ENCODE measurements around the gene GRXCR2.

The GRXCR2 gene, protein sequence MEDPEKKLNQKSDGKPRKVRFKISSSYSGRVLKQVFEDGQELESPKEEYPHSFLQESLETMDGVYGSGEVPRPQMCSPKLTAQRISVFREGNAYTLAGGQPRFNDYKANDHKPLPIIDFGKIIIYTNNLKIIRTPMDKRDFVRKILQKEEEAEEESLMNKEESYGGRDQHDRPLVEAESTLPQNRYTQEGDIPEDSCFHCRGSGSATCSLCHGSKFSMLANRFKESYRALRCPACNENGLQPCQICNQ

DNA sequence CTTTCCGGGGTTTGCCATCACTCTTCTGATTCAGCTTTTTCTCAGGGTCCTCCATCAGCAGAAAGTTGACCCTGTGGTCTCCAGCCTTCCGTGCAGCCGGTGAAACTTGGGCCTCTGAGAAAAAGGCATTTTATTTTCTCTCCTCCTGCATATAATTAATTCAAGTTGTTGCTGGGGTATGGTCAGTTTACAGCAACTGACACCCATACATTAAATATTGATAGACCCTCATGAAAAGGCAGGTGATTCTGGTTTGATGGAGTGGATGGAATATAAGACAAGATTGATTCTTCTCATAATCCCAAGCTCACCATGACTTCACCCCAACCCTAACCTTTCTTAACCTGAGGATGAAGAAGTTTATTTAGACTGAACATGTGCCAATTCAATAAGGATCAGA lies at the start of gene GRXCR2:
Gene GRXCR2, minus strand, starts transcription at position 101 of the 400 bp plus-strand sequence. Its CDS starts 46 bp downstream, at position 55.
- no peaks in the 10 kb centered on the region for H3K4me1 ChIP-seq (ENCODE audit: control insufficient read depth, low read depth, low read length)

GRCh38 chr5:145922059-145922458 lies 49.2 kb upstream of the GRXCR2 start:
- no peak overlapping the region for H3K27ac ChIP-seq (ENCODE audit: low read length)
- H3K9ac ChIP-seq (ENCODE audit: low read length) = no peak overlapping the region
- H3K4me3 ChIP-seq (ENCODE audit: low read length) = no peak overlapping the region
- no peaks in the 10 kb centered on the region for H3K36me3 ChIP-seq (ENCODE audit: control insufficient read depth, low read depth, low read length)
- H3K4me1 ChIP-seq (ENCODE audit: control insufficient read depth, low read depth, low read length) = peaks cover 9% of the 10 kb centered on the region
- no peaks in the 10 kb centered on the region for H3K27me3 ChIP-seq (ENCODE audit: control insufficient read depth, insufficient read depth, low read length)
- H3K9me3 ChIP-seq (ENCODE audit: control insufficient read depth, low read depth, low read length) = no peaks in the 10 kb centered on the region

More for the DNA sequence above, at the start of gene GRXCR2:
- H3K9ac ChIP-seq (ENCODE audit: low read length) = no peak within 1 kb of the TSS
- H3K4me3 ChIP-seq (ENCODE audit: low read length) = no peak within 1 kb of the TSS
- H3K9me3 ChIP-seq (ENCODE audit: control insufficient read depth, low read depth, low read length) = no peaks in the 10 kb centered on the region
- H3K27ac ChIP-seq (ENCODE audit: low read length) = no peak within 1 kb of the TSS
- H3K36me3 ChIP-seq (ENCODE audit: control insufficient read depth, low read depth, low read length) = no peaks in the 10 kb centered on the region
- peaks cover 5% of the 10 kb centered on the region for H3K27me3 ChIP-seq (ENCODE audit: control insufficient read depth, insufficient read depth, low read length)

DNA sequence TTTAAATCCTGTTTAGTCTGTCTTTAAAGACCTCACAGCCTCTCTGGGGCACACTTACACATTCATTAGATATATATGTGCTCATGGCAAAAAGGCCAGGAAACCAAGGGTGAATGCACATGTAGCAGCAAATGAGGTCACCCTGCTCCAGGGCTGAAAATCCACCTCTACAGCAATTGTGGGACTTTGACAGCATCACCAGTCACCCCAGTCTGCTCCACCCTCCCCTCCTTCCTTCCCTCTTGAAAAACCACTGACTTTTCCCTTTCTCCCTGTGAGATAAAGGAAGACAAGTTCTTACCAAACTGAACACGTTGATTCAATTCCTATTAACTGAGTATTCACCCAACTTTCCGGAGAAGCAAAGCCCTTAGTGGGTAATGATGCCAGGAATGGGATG lies 48.4 kb upstream of the GRXCR2 start:
- H3K27ac ChIP-seq (ENCODE audit: low read length) = no peak overlapping the region
- H3K4me3 ChIP-seq (ENCODE audit: low read length) = no peak overlapping the region
- H3K9ac ChIP-seq (ENCODE audit: low read length) = no peak overlapping the region
- H3K9me3 ChIP-seq (ENCODE audit: control insufficient read depth, low read depth, low read length) = no peaks in the 10 kb centered on the region
- no peaks in the 10 kb centered on the region for H3K27me3 ChIP-seq (ENCODE audit: control insufficient read depth, insufficient read depth, low read length)
- no peaks in the 10 kb centered on the region for H3K36me3 ChIP-seq (ENCODE audit: control insufficient read depth, low read depth, low read length)
- H3K4me1 ChIP-seq (ENCODE audit: control insufficient read depth, low read depth, low read length) = peaks cover 9% of the 10 kb centered on the region

DNA sequence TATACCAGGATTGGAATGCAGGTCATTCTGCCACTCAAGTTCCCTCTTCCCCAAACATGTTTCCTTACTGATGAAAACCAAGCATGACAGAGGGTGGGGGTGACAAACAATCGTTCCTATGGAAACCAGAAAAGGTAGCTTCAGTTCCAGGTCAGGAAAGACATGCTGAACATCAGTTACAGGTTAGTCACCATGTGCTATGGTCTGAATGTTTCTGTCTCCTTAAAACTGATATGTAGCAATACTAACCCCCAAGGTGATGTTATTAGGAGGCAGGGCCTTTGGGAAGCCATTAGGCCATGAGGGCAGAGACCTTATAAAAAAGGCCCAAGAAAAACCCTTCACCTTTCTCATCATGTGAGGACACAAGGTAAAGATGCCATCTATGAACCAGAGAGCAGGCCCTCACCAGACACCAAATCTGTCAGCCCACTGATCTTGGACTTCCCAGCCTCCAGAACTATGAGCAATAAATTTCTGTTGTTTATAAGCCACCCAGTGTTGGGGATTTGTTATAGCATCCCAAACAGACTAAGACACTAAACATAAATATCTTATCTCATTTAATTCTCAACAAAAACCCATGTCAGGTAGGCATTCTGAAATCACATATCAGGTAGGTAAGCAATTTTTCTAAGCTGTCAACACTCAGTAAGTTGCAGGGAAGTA lies 47.9 kb upstream of the GRXCR2 start:
- Histone ChIP-seq H3K9ac (ENCODE audit: low read length) (no peak overlapping the region), H3K27me3 (ENCODE audit: control insufficient read depth, insufficient read depth, low read length) (no peaks in the 10 kb centered on the region), H3K9me3 (ENCODE audit: control insufficient read depth, low read depth, low read length) (no peaks in the 10 kb centered on the region), H3K4me3 (ENCODE audit: low read length) (no peak overlapping the region), H3K4me1 (ENCODE audit: control insufficient read depth, low read depth, low read length) (peaks cover 9% of the 10 kb centered on the region), H3K27ac (ENCODE audit: low read length) (no peak overlapping the region), H3K36me3 (ENCODE audit: control insufficient read depth, low read depth, low read length) (no peaks in the 10 kb centered on the region)

- Histone ChIP-seq H3K27me3 (ENCODE audit: control insufficient read depth, insufficient read depth, low read length) (no peaks in the 10 kb centered on the region), H3K27ac (ENCODE audit: low read length) (no peak overlapping the region), H3K4me1 (ENCODE audit: control insufficient read depth, low read depth, low read length) (peaks cover 9% of the 10 kb centered on the region), H3K4me3 (ENCODE audit: low read length) (no peak overlapping the region), H3K36me3 (ENCODE audit: control insufficient read depth, low read depth, low read length) (no peaks in the 10 kb centered on the region), H3K9me3 (ENCODE audit: control insufficient read depth, low read depth, low read length) (no peaks in the 10 kb centered on the region), H3K9ac (ENCODE audit: low read length) (no peak overlapping the region)
Measured at GRCh38 chr5:145919413-145919812, 46.6 kb upstream of the GRXCR2 start.

- no peak overlapping the region for H3K27ac ChIP-seq (ENCODE audit: low read length)
- H3K9ac ChIP-seq (ENCODE audit: low read length) = no peak overlapping the region
- no peaks in the 10 kb centered on the region for H3K9me3 ChIP-seq (ENCODE audit: control insufficient read depth, low read depth, low read length)
- H3K4me1 ChIP-seq (ENCODE audit: control insufficient read depth, low read depth, low read length) = peaks cover 9% of the 10 kb centered on the region
- no peak overlapping the region for H3K4me3 ChIP-seq (ENCODE audit: low read length)
- no peaks in the 10 kb centered on the region for H3K36me3 ChIP-seq (ENCODE audit: control insufficient read depth, low read depth, low read length)
- no peaks in the 10 kb centered on the region for H3K27me3 ChIP-seq (ENCODE audit: control insufficient read depth, insufficient read depth, low read length)
Measured at GRCh38 chr5:145918397-145918796, 45.6 kb upstream of the GRXCR2 start.

GRCh38 chr5:145917288-145917687 lies 44.5 kb upstream of the GRXCR2 start:
- Histone ChIP-seq H3K9me3 (ENCODE audit: control insufficient read depth, low read depth, low read length) (no peaks in the 10 kb centered on the region), H3K36me3 (ENCODE audit: control insufficient read depth, low read depth, low read length) (no peaks in the 10 kb centered on the region), H3K9ac (ENCODE audit: low read length) (no peak overlapping the region), H3K27ac (ENCODE audit: low read length) (no peak overlapping the region), H3K4me3 (ENCODE audit: low read length) (no peak overlapping the region), H3K27me3 (ENCODE audit: control insufficient read depth, insufficient read depth, low read length) (no peaks in the 10 kb centered on the region), H3K4me1 (ENCODE audit: control insufficient read depth, low read depth, low read length) (peaks cover 9% of the 10 kb centered on the region)

- H3K27ac ChIP-seq (ENCODE audit: low read length) = no peak overlapping the region
- no peak overlapping the region for H3K4me3 ChIP-seq (ENCODE audit: low read length)
- H3K27me3 ChIP-seq (ENCODE audit: control insufficient read depth, insufficient read depth, low read length) = no peaks in the 10 kb centered on the region
- peaks cover 9% of the 10 kb centered on the region for H3K4me1 ChIP-seq (ENCODE audit: control insufficient read depth, low read depth, low read length)
- no peaks in the 10 kb centered on the region for H3K36me3 ChIP-seq (ENCODE audit: control insufficient read depth, low read depth, low read length)
- H3K9ac ChIP-seq (ENCODE audit: low read length) = no peak overlapping the region
- no peaks in the 10 kb centered on the region for H3K9me3 ChIP-seq (ENCODE audit: control insufficient read depth, low read depth, low read length)
Measured at GRCh38 chr5:145915970-145916638, 43.3 kb upstream of the GRXCR2 start.

DNA sequence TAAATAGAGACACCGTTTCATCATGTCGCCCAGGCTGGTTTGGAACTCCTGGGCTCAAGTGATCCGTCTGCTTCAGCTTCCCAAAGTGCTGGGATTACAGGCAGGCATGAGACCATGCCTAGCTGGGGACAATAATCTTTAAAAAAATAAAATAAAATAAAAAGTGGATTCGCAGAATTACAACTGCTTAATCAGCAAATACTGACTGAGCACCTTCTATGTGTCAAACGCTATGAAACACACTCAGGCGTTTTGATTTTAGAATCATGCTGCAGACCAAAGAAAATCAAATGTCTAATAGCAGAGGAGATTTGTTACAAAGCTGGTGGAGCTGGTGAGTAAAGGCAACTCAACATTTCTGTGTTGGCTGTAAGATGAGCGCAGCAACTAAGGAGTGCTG lies 40.9 kb upstream of the GRXCR2 start:
- H3K27ac ChIP-seq (ENCODE audit: low read length) = no peak overlapping the region
- no peak overlapping the region for H3K4me3 ChIP-seq (ENCODE audit: low read length)
- H3K9ac ChIP-seq (ENCODE audit: low read length) = no peak overlapping the region
- no peaks in the 10 kb centered on the region for H3K4me1 ChIP-seq (ENCODE audit: control insufficient read depth, low read depth, low read length)
- no peaks in the 10 kb centered on the region for H3K9me3 ChIP-seq (ENCODE audit: control insufficient read depth, low read depth, low read length)
- no peaks in the 10 kb centered on the region for H3K36me3 ChIP-seq (ENCODE audit: control insufficient read depth, low read depth, low read length)
- H3K27me3 ChIP-seq (ENCODE audit: control insufficient read depth, insufficient read depth, low read length) = no peaks in the 10 kb centered on the region

GRCh38 chr5:145912594-145912993 lies 39.8 kb upstream of the GRXCR2 start:
- Histone ChIP-seq H3K27ac (ENCODE audit: low read length) (no peak overlapping the region), H3K27me3 (ENCODE audit: control insufficient read depth, insufficient read depth, low read length) (no peaks in the 10 kb centered on the region), H3K9me3 (ENCODE audit: control insufficient read depth, low read depth, low read length) (no peaks in the 10 kb centered on the region), H3K4me3 (ENCODE audit: low read length) (no peak overlapping the region), H3K36me3 (ENCODE audit: control insufficient read depth, low read depth, low read length) (no peaks in the 10 kb centered on the region), H3K4me1 (ENCODE audit: control insufficient read depth, low read depth, low read length) (peaks cover 7% of the 10 kb centered on the region), H3K9ac (ENCODE audit: low read length) (no peak overlapping the region)

GRCh38 chr5:145912019-145912418 lies 39.2 kb upstream of the GRXCR2 start:
- Histone ChIP-seq H3K36me3 (ENCODE audit: control insufficient read depth, low read depth, low read length) (no peaks in the 10 kb centered on the region), H3K27me3 (ENCODE audit: control insufficient read depth, insufficient read depth, low read length) (no peaks in the 10 kb centered on the region)

More at GRCh38 chr5:145912019-145912418, 39.2 kb upstream of the GRXCR2 start:
- Histone ChIP-seq H3K4me3 (ENCODE audit: low read length) (no peak overlapping the region), H3K9ac (ENCODE audit: low read length) (no peak overlapping the region), H3K9me3 (ENCODE audit: control insufficient read depth, low read depth, low read length) (no peaks in the 10 kb centered on the region), H3K4me1 (ENCODE audit: control insufficient read depth, low read depth, low read length) (peaks cover 7% of the 10 kb centered on the region), H3K27ac (ENCODE audit: low read length) (no peak overlapping the region)
